ENCODE measurements around the gene KLHDC7B. TPM values are rescaled to one million over a fixed set of nuclear protein-coding genes. Genes with fewer than 3 reads are reported as not detected.

Gene KLHDC7B
- total RNA-seq, 1 donor from 2014 or later: not detected

- Mint-ChIP-seq H3K27me3 (no peaks in the 10 kb centered on the region), H3K9me3 (no peaks in the 10 kb centered on the region), H3K4me3 (no peak overlapping the region), H3K36me3 (peaks cover 3% of the 10 kb centered on the region), H3K4me1 (ENCODE audit: unreplicated experiment) (no peaks in the 10 kb centered on the region), H3K27ac (no peak overlapping the region)
- no peak for DNase-seq (ENCODE audit: extremely low spot score, unreplicated experiment)
- TF ChIP-seq, protein P1, sequence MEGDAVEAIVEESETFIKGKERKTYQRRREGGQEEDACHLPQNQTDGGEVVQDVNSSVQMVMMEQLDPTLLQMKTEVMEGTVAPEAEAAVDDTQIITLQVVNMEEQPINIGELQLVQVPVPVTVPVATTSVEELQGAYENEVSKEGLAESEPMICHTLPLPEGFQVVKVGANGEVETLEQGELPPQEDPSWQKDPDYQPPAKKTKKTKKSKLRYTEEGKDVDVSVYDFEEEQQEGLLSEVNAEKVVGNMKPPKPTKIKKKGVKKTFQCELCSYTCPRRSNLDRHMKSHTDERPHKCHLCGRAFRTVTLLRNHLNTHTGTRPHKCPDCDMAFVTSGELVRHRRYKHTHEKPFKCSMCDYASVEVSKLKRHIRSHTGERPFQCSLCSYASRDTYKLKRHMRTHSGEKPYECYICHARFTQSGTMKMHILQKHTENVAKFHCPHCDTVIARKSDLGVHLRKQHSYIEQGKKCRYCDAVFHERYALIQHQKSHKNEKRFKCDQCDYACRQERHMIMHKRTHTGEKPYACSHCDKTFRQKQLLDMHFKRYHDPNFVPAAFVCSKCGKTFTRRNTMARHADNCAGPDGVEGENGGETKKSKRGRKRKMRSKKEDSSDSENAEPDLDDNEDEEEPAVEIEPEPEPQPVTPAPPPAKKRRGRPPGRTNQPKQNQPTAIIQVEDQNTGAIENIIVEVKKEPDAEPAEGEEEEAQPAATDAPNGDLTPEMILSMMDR (conservative IDR thresholded peaks at IDR 0.05): no peak
Measured at GRCh38 chr22:50576806-50577696, 31.4 kb downstream of the KLHDC7B start.

DNA sequence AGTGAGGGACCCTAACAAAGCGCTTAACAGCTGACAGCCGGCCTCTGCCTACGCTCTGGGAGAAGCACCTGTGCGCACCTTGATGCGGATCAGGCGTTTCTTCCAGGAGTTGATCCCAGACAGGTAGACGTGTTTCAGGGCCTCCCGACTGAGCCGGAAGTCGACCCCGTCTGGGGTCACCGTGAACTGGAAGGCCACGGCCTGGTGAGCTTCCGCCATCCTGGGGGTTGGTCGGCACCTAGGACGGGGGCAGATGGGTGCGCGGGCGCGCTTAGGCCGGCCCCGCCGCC is 31.9 kb downstream of the KLHDC7B start:
- Mint-ChIP-seq H3K27me3 (no peaks in the 10 kb centered on the region), H3K36me3 (peaks cover 3% of the 10 kb centered on the region), H3K27ac (no peak overlapping the region), H3K4me1 (ENCODE audit: unreplicated experiment) (no peaks in the 10 kb centered on the region), H3K4me3 (no peak overlapping the region), H3K9me3 (no peaks in the 10 kb centered on the region)
- TF ChIP-seq, protein P1 (conservative IDR thresholded peaks at IDR 0.05): no peak
- no peak for DNase-seq (ENCODE audit: extremely low spot score, unreplicated experiment)

- no peak for DNase-seq (ENCODE audit: extremely low spot score, unreplicated experiment)
- Mint-ChIP-seq H3K27ac (no peak within 1 kb of the TSS), H3K36me3 (peaks cover 3% of the 10 kb centered on the region), H3K27me3 (no peaks in the 10 kb centered on the region), H3K4me3 (no peak within 1 kb of the TSS), H3K4me1 (ENCODE audit: unreplicated experiment) (peaks cover under 1% of the 10 kb centered on the region), H3K9me3 (no peaks in the 10 kb centered on the region)
- TF ChIP-seq, protein P1 (conservative IDR thresholded peaks at IDR 0.05): no peak
Measured at GRCh38 chr22:50577987-50578775, 32.5 kb downstream of the KLHDC7B start, which contains the start of gene CPT1B. CPT1B (minus strand) TSS chr22:50578427; CDS start chr22:50577915, 512 bp downstream.

DNA sequence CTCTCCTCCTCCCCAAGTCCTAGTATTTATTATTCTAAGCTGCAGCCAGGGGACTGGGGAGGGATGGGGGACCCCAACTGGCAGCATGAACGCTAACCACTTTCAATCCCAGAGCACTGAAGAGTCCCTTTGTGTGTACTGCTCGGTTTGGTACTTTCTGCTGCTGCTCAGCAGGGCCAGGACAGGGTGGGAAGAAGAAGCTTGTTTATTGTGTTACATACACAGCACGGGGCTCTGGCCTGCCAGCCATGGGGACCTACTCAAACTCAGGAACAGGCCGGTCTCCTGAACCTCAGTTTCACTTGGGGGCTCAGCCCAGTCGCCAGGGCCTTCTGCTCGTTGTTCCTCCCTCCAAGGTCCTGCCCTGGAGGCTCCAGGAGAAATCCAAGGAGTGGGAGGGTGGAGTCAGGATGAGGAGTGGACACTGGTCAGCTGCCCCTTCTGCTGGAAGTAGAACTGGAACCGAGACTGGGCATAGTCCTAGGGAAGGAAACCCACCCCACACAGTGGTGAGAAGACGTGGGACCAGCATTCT is 33.1 kb downstream of the KLHDC7B start:
- peaks cover 6% of the 10 kb centered on the region for H3K4me1 Mint-ChIP-seq (ENCODE audit: unreplicated experiment)
- H3K9me3 Mint-ChIP-seq: no peaks in the 10 kb centered on the region
- DNase-seq (ENCODE audit: extremely low spot score, unreplicated experiment): no peak
- peaks cover 3% of the 10 kb centered on the region for H3K36me3 Mint-ChIP-seq
- H3K4me3 Mint-ChIP-seq: no peak overlapping the region
- TF ChIP-seq, protein P1 (conservative IDR thresholded peaks at IDR 0.05): no peak
- no peaks in the 10 kb centered on the region for H3K27me3 Mint-ChIP-seq
- no peak overlapping the region for H3K27ac Mint-ChIP-seq

- DNase-seq (ENCODE audit: extremely low spot score, unreplicated experiment): no peak
- no peak overlapping the region for H3K27ac Mint-ChIP-seq
Measured at GRCh38 chr22:50579752-50580151, 34.1 kb downstream of the KLHDC7B start.

More at GRCh38 chr22:50579752-50580151, 34.1 kb downstream of the KLHDC7B start:
- Mint-ChIP-seq H3K4me3 (no peak overlapping the region), H3K4me1 (ENCODE audit: unreplicated experiment) (peaks cover 6% of the 10 kb centered on the region), H3K27me3 (no peaks in the 10 kb centered on the region), H3K9me3 (no peaks in the 10 kb centered on the region), H3K36me3 (peaks cover 3% of the 10 kb centered on the region)
- TF ChIP-seq, protein P1 (conservative IDR thresholded peaks at IDR 0.05): no peak

Measured in type B pancreatic cell (in vitro differentiated cells).